Tibial nerve (tissue), 4 donors: ENCODE results near the gene WDFY3. TPM values are rescaled to one million over a fixed set of nuclear protein-coding genes. Genes with fewer than 3 reads are reported as not detected.

Experiments used
- DNase-seq, 2 donors: peaks; one replicate each; pipeline ENCODE4 v3.0.0-alpha.2; 2019; ENCODE audit warnings: low spot score in 2 of 2
- H3K27ac ChIP-seq, 4 donors: fragments of 200-600 bp; sonication (generic) in 3 of 4; one replicate each; pipeline ENCODE4 v1.5.1; 2017 to 2019; ENCODE audit warnings: mild to moderate bottlenecking in 1 of 4
- H3K27me3 ChIP-seq, 2 donors: fragments of 200-600 bp; sonication (generic) in 1 of 2; one replicate each; pipeline versions ENCODE4 v1.5.1 to v1.6.0; 2017 to 2019
- H3K36me3 ChIP-seq, 3 donors: fragments of 200-600 bp; sonication (generic); one replicate each; pipeline ENCODE4 v1.5.1; 2018 to 2019
- H3K4me1 ChIP-seq, 4 donors: fragments of 200-600 bp; sonication (generic) in 3 of 4; one replicate each; pipeline ENCODE4 v1.5.1; 2017 to 2019
- H3K4me3 ChIP-seq, 4 donors: fragments of 200-600 bp; sonication (generic) in 3 of 4; one replicate each; pipeline ENCODE4 v1.5.1; 2017 to 2019; ENCODE audit warnings: mild to moderate bottlenecking in 1 of 4, moderate library complexity in 1 of 4
- H3K9me3 ChIP-seq, 4 donors: fragments of 200-600 bp; sonication (generic) in 3 of 4; one replicate each; pipeline ENCODE4 v1.5.1; 2017 to 2019
- CTCF ChIP-seq, 5 experiments: fragments of 200-600 bp in 3 of 5; fragments of 450-650 bp in 2 of 5; sonication (generic) in 3 of 5; IDR thresholded peaks; one replicate each; pipeline ENCODE4 v1.5.1; 2016 to 2019; ENCODE audit warnings: antibody characterized with exemption in 5 of 5, mild to moderate bottlenecking in 3 of 5, moderate library complexity in 2 of 5
- EP300 ChIP-seq, 2 donors: sonication (generic); formaldehyde crosslinking; IDR thresholded peaks; one replicate each; pipeline ENCODE4 v1.6.1; 2017; ENCODE audit warnings: antibody characterized with exemption in 2 of 2, mild to moderate bottlenecking in 1 of 2
- POLR2A ChIP-seq, 2 donors: fragments of 450-650 bp; IDR thresholded peaks; one replicate each; pipeline ENCODE4 v1.6.1; 2017; ENCODE audit warnings: antibody characterized with exemption in 2 of 2, mild to moderate bottlenecking in 2 of 2, moderate library complexity in 2 of 2
- WGBS, 2 donors: methylation state at CpG; one replicate each; pipeline ENCODE4 v1.1.5; 2018; 5-methylcytosine and 5-hydroxymethylcytosine counted together
- total RNA-seq, 4 donors: library from RNA; depleted of rRNA; stranded (reverse); fragments of >200 nt; gene quantifications; one replicate each; pipeline ENCODE4 v1.1.0, GENCODE V29; 2016

The WDFY3 gene
- total RNA-seq, 4 donors from 2014 or later, result 79.4 to 172 (median 116) TPM

DNA sequence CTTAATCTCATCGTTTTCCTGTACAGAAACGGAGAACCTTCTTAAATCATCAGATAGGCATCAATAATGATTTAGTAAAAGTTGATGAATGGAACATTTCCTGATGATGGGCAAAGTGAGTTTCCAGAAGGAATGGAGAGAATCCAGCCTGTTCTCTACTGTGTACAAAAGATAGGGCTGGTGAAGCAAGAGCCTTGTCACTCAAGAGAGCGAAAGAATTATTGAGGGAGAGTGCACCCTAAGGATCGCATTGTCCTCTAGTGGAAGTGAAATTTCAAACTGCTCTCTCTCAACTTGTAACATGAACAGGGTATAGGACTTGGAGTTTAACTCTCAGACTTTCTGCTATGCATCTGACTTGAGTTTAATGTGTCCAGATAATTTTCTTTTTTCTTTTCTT is 314.0 kb downstream of the WDFY3 start:
- no peak overlapping the region for H3K4me3 ChIP-seq
- no peak for DNase-seq
- TF ChIP-seq CTCF (IDR thresholded peaks at IDR 0.05), result no peak
- no peak for TF ChIP-seq EP300 (IDR thresholded peaks at IDR 0.05)
- TF ChIP-seq POLR2A (IDR thresholded peaks at IDR 0.05), result no peak
- H3K27me3 ChIP-seq, result no peaks in the 10 kb centered on the region
- no peaks in the 10 kb centered on the region for H3K36me3 ChIP-seq
- no peaks in the 10 kb centered on the region for H3K4me1 ChIP-seq
- no peak overlapping the region for H3K27ac ChIP-seq
- 90 to 95% methylated on average over 4 of the region's 4 CpGs for WGBS, 2 donors
- no peaks in the 10 kb centered on the region for H3K9me3 ChIP-seq

DNA sequence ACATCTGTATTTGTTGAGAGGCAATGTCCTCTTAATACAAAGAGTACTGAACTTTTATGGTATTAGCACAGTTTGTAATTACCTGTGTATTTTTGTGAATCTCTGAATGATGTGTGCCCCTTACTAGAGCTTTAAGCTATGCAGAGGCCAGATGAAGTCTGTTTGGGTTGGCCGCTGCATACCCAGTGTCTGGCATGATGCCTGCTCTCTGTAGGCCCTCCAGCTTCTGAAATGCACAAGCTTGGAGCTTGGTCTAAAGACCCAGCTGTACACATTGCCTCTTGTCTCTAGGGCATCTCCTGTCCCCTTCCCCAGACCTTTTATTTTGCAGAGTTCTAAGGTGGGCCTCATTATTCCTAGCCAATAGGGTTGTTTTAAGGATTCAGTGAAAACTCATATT is 315.0 kb downstream of the WDFY3 start:
- 50 to 88% methylated on average over 1 of the region's 1 CpG for WGBS, 2 donors
- no peaks in the 10 kb centered on the region for H3K27me3 ChIP-seq
- H3K9me3 ChIP-seq, result no peaks in the 10 kb centered on the region
- no peak for DNase-seq
- no peaks in the 10 kb centered on the region for H3K4me1 ChIP-seq
- no peaks in the 10 kb centered on the region for H3K36me3 ChIP-seq
- no peak overlapping the region for H3K4me3 ChIP-seq
- H3K27ac ChIP-seq, result no peak overlapping the region
- TF ChIP-seq EP300 (IDR thresholded peaks at IDR 0.05) (no peak), POLR2A (IDR thresholded peaks at IDR 0.05) (no peak), CTCF (IDR thresholded peaks at IDR 0.05) (no peak)

GRCh38 chr4:84648863-84649647 is 317.4 kb downstream of the WDFY3 start:
- Histone ChIP-seq H3K27ac (no peak overlapping the region), H3K4me1 (no peaks in the 10 kb centered on the region), H3K9me3 (no peaks in the 10 kb centered on the region), H3K27me3 (no peaks in the 10 kb centered on the region), H3K4me3 (no peak overlapping the region), H3K36me3 (no peaks in the 10 kb centered on the region)
- DNase-seq, result no peak
- TF ChIP-seq POLR2A (IDR thresholded peaks at IDR 0.05) (no peak), EP300 (IDR thresholded peaks at IDR 0.05) (no peak), CTCF (IDR thresholded peaks at IDR 0.05) (no peak)
- 75 to 77% methylated on average over 10 of the region's 10 CpGs for WGBS, 2 donors

DNA sequence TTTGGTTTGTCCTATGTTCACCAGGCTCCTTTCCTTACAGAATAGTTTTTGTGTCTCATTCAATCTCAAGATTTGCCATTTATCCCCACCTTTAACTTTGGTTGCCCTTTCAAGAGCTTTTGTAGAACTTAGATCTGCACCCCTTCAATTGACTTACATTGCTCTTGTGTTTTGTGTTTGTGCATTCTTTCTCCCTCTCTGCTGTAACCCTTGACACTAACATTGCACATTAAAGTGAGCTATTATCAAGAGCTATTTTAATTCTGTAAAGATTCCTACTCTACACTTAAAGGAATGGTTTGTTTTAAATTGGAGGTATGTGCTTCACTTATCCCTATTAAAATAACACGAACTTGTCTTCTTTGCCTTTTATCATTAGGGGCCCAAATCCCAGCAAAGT is 318.3 kb downstream of the WDFY3 start:
- 66 to 80% methylated on average over 1 of the region's 1 CpG for WGBS, 2 donors

More for the DNA sequence above, 318.3 kb downstream of the WDFY3 start:
- no peaks in the 10 kb centered on the region for H3K36me3 ChIP-seq
- H3K9me3 ChIP-seq, result no peaks in the 10 kb centered on the region
- no peak for TF ChIP-seq POLR2A (IDR thresholded peaks at IDR 0.05)
- TF ChIP-seq CTCF (IDR thresholded peaks at IDR 0.05), result no peak
- no peak for TF ChIP-seq EP300 (IDR thresholded peaks at IDR 0.05)
- no peak for DNase-seq
- H3K4me3 ChIP-seq, result no peak overlapping the region
- no peaks in the 10 kb centered on the region for H3K27me3 ChIP-seq
- no peak overlapping the region for H3K27ac ChIP-seq
- H3K4me1 ChIP-seq, result no peaks in the 10 kb centered on the region
